ENCODE results near the gene MYO9B. TPM values are rescaled to one million over a fixed set of nuclear protein-coding genes. Genes with fewer than 3 reads are reported as not detected.

Gene MYO9B
- total RNA-seq, 1 donor from 2014 or later = 69.4 TPM

DNA sequence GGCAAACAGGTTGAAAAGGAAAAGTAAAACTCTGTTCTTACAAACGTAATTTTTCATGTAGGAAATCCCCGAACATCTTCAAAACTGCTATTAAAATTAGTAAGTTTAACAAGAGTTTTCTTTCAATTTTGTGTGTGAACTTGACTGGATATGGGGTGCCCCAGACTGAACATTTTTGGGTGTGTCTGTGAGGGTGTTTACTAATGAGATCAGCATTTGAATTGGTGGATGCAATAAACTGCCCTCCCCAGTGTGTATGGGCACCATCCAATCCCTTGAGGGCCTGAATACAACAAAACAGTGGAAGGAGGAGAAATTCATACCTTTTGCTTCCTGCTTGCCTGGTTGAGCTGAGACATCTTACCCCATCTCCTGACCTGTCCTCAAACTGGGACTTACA lies 12.1 kb upstream of the MYO9B start:
- no peak overlapping the region for H3K4me3 ChIP-seq (ENCODE audit: low read depth, low read length)
- TF ChIP-seq CTCF (IDR thresholded peaks at IDR 0.05; ENCODE audit: insufficient read depth, low read length, poor library complexity, severe bottlenecking) = no peak
- no peak for DNase-seq (ENCODE audit: low read depth)
- H3K36me3 ChIP-seq (ENCODE audit: control insufficient read depth, insufficient read depth, low read length) = peaks cover 3% of the 10 kb centered on the region
- H3K27me3 ChIP-seq (ENCODE audit: control insufficient read depth, insufficient read depth, low read length) = no peaks in the 10 kb centered on the region

DNA sequence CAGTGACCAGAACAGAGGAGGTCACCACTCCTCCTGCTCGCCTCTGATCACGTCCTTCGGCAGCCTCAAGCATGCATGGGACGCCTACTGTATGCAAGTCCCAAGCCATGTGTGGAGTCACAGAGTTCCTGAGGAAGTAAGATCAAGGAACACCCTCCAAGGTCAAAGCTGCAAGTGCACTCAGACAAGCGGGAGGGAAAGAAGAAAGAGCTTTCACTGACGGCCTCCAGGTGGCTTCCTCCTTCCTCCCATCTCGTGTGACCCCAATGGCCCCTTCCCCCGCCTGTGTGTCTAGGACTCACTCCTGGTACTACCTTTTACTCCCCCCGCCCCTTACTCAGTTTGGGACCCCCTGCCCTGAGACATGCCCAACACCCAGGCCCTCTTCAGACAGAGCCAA lies 6.4 kb upstream of the MYO9B start:
- Histone ChIP-seq H3K36me3 (ENCODE audit: control insufficient read depth, insufficient read depth, low read length) (no peaks in the 10 kb centered on the region), H3K4me3 (ENCODE audit: low read depth, low read length) (no peak overlapping the region), H3K27me3 (ENCODE audit: control insufficient read depth, insufficient read depth, low read length) (no peaks in the 10 kb centered on the region)
- no peak for DNase-seq (ENCODE audit: low read depth)
- no peak for TF ChIP-seq CTCF (IDR thresholded peaks at IDR 0.05; ENCODE audit: insufficient read depth, low read length, poor library complexity, severe bottlenecking)

DNA sequence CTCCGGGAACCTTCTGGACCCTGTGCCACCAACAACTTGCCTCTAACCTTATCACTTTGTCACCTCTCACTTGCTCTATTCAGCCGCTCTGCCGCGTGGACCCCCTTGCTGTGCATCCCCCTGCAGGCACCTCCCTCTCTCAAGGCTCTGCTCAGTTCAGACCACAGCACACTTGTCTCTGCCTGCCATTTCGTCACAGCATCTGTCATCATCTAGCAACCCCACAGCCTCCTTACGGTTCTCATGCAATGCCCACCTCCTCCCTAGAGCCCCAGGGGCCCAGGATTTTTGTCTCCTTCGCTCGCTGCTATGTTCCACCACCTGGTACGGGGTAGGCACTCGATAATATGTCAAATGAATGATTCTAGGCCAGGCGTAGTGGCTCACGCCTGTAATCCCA lies 5.2 kb upstream of the MYO9B start:
- TF ChIP-seq CTCF (IDR thresholded peaks at IDR 0.05; ENCODE audit: insufficient read depth, low read length, poor library complexity, severe bottlenecking) = no peak

GRCh38 chr19:17070912-17071311 lies 4.7 kb upstream of the MYO9B start:
- no peaks in the 10 kb centered on the region for H3K36me3 ChIP-seq (ENCODE audit: control insufficient read depth, insufficient read depth, low read length)
- no peak overlapping the region for H3K4me3 ChIP-seq (ENCODE audit: low read depth, low read length)
- no peaks in the 10 kb centered on the region for H3K27me3 ChIP-seq (ENCODE audit: control insufficient read depth, insufficient read depth, low read length)
- no peak for TF ChIP-seq CTCF (IDR thresholded peaks at IDR 0.05; ENCODE audit: insufficient read depth, low read length, poor library complexity, severe bottlenecking)
- no peak for DNase-seq (ENCODE audit: low read depth)

More for the DNA sequence above, 5.2 kb upstream of the MYO9B start:
- no peaks in the 10 kb centered on the region for H3K27me3 ChIP-seq (ENCODE audit: control insufficient read depth, insufficient read depth, low read length)
- H3K36me3 ChIP-seq (ENCODE audit: control insufficient read depth, insufficient read depth, low read length) = no peaks in the 10 kb centered on the region
- DNase-seq (ENCODE audit: low read depth) = no peak
- H3K4me3 ChIP-seq (ENCODE audit: low read depth, low read length) = no peak overlapping the region

DNA sequence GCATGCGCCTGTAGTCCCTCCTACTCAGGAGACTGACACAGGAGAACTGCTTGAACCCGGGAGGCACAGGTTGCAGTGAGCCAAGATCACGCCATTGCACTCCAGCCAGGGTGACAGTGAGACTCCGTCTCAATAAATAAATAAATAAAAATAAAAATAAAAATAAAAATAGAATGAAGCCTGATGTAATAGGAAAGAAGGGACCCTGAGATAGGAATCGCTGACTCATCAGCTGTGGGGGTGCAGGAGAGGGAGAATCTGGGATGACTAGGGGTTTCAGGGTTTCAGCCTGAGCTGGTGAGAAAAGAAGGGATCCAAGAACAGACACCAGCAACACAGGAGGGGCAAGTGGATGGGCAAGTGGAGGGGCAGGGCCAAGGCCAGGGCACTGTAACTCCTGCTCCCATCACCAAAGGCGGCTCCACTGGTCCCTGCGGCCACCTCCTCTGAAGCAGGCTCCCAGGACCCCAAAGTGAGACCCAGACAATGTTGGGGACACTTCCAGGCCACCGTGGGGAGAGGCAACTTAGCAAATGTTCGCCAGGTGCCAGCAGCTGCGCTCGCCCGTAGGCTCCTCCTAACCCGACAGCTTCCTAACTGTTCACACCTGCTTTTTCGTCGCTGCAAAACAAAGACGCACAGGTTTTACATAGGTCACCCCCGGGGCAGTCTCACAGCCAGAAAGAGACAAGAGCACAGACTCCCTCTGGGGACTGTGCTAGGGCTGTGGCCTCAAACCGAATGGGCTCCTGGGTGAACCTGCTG lies 1.5 kb upstream of the MYO9B start:
- no peak for DNase-seq (ENCODE audit: low read depth)
- no peaks in the 10 kb centered on the region for H3K27me3 ChIP-seq (ENCODE audit: control insufficient read depth, insufficient read depth, low read length)
- peak overlapping the region; percentile 77 for H3K4me3 ChIP-seq (ENCODE audit: low read depth, low read length)
- H3K36me3 ChIP-seq (ENCODE audit: control insufficient read depth, insufficient read depth, low read length) = no peaks in the 10 kb centered on the region
- TF ChIP-seq CTCF (IDR thresholded peaks at IDR 0.05; ENCODE audit: insufficient read depth, low read length, poor library complexity, severe bottlenecking) = no peak

GRCh38 chr19:17074634-17075034 lies 943 bp upstream of the MYO9B start:
- no peak for TF ChIP-seq CTCF (IDR thresholded peaks at IDR 0.05; ENCODE audit: insufficient read depth, low read length, poor library complexity, severe bottlenecking)
- no peak for DNase-seq (ENCODE audit: low read depth)
- Histone ChIP-seq H3K27me3 (ENCODE audit: control insufficient read depth, insufficient read depth, low read length) (no peaks in the 10 kb centered on the region), H3K36me3 (ENCODE audit: control insufficient read depth, insufficient read depth, low read length) (no peaks in the 10 kb centered on the region), H3K4me3 (ENCODE audit: low read depth, low read length) (peak overlapping the region; percentile 77)
